ENCODE measurements around the gene TBX18.
A peak's percentile ranks its signal among the peaks of the same experiment; 100 is the strongest.

Gene TBX18

GRCh38 chr6:84763886-84764331 lies 489 bp downstream of the TBX18 start:
- no peak for TF ChIP-seq CTCF (IDR thresholded peaks at IDR 0.05)
- peaks cover 100% of the 10 kb centered on the region for H3K27me3 ChIP-seq
- H3K4me1 ChIP-seq (ENCODE audit: control insufficient read depth in 1 of 2, insufficient read depth in 1 of 2, low read depth in 1 of 2, low read length in 1 of 2) = peaks cover 0 to 6% of the 10 kb centered on the region in 2 experiments
- H3K27ac ChIP-seq = no peak overlapping the region
- peaks cover 7% of the 10 kb centered on the region for H3K9me3 ChIP-seq
- H3K36me3 ChIP-seq = no peaks in the 10 kb centered on the region
- peak overlapping the region in 1 of 2 experiments; percentile 33 for H3K4me3 ChIP-seq (ENCODE audit: low read depth in 1 of 2, low read length in 1 of 2)

GRCh38 chr6:84763003-84763885 lies 1.2 kb downstream of the TBX18 start:
- TF ChIP-seq CTCF (IDR thresholded peaks at IDR 0.05) = no peak
- Histone ChIP-seq H3K36me3 (no peaks in the 10 kb centered on the region), H3K4me3 (ENCODE audit: low read depth in 1 of 2, low read length in 1 of 2) (peak overlapping the region in 1 of 2 experiments; percentile 33), H3K27me3 (peaks cover 100% of the 10 kb centered on the region), H3K4me1 (ENCODE audit: control insufficient read depth in 1 of 2, insufficient read depth in 1 of 2, low read depth in 1 of 2, low read length in 1 of 2) (peaks cover 0 to 6% of the 10 kb centered on the region in 2 experiments), H3K9me3 (peaks cover 7% of the 10 kb centered on the region), H3K27ac (no peak overlapping the region)

GRCh38 chr6:84762220-84763002 lies 2.0 kb downstream of the TBX18 start:
- TF ChIP-seq CTCF (IDR thresholded peaks at IDR 0.05) = no peak
- H3K9me3 ChIP-seq = peaks cover 7% of the 10 kb centered on the region
- peaks cover 97% of the 10 kb centered on the region for H3K27me3 ChIP-seq
- H3K4me1 ChIP-seq (ENCODE audit: control insufficient read depth in 1 of 2, insufficient read depth in 1 of 2, low read depth in 1 of 2, low read length in 1 of 2) = peaks cover 0 to 6% of the 10 kb centered on the region in 2 experiments
- no peak overlapping the region for H3K4me3 ChIP-seq (ENCODE audit: low read depth in 1 of 2, low read length in 1 of 2)
- H3K27ac ChIP-seq = no peak overlapping the region
- H3K36me3 ChIP-seq = no peaks in the 10 kb centered on the region

GRCh38 chr6:84758486-84758885 lies 5.9 kb downstream of the TBX18 start:
- Histone ChIP-seq H3K36me3 (no peaks in the 10 kb centered on the region), H3K27ac (no peak overlapping the region), H3K27me3 (peaks cover 77% of the 10 kb centered on the region), H3K9me3 (no peaks in the 10 kb centered on the region), H3K4me1 (ENCODE audit: control insufficient read depth in 1 of 2, insufficient read depth in 1 of 2, low read depth in 1 of 2, low read length in 1 of 2) (peaks cover 0 to 2% of the 10 kb centered on the region in 2 experiments), H3K4me3 (ENCODE audit: low read depth in 1 of 2, low read length in 1 of 2) (no peak overlapping the region)
- no peak for TF ChIP-seq CTCF (IDR thresholded peaks at IDR 0.05)

- no peak overlapping the region for H3K4me3 ChIP-seq (ENCODE audit: low read depth in 1 of 2, low read length in 1 of 2)
- H3K9me3 ChIP-seq = no peaks in the 10 kb centered on the region
- TF ChIP-seq CTCF (IDR thresholded peaks at IDR 0.05) = no peak
- H3K4me1 ChIP-seq (ENCODE audit: control insufficient read depth in 1 of 2, insufficient read depth in 1 of 2, low read depth in 1 of 2, low read length in 1 of 2) = no peaks in the 10 kb centered on the region
- no peak overlapping the region for H3K27ac ChIP-seq
- H3K27me3 ChIP-seq = peaks cover 61% of the 10 kb centered on the region
- H3K36me3 ChIP-seq = no peaks in the 10 kb centered on the region
Measured at GRCh38 chr6:84756877-84757276, 7.5 kb downstream of the TBX18 start.

Measured in neutrophil (primary cell).